Caki2 (cell line): Measurements from ENCODE around the gene TRAPPC3L. TPM values are rescaled to one million over a fixed set of nuclear protein-coding genes. Genes with fewer than 3 reads are reported as not detected.

ENCODE experiments used
- DNase-seq: peaks from one replicate; pipeline ENCODE4 v3.0.0-alpha.2; 2015; ENCODE audit warnings: low read depth
- in situ Hi-C: cut with HindIII; loops from 2 replicates; pipeline ENCODE4 v1.10.0; 2016; ENCODE audit warnings: low sequenced_read_pairs, low pct_unique_long_range_greater_than_20kb, mixed read lengths
- total RNA-seq: library from RNA; depleted of rRNA; stranded (reverse); fragments of >200 nt; shearing (Covaris generic); gene quantifications from 2 replicates; pipeline ENCODE4 v1.2.3, GENCODE V29; 2014; ENCODE audit warnings: low replicate concordance; rRNA removed

The TRAPPC3L gene
- total RNA-seq: not detected in 2 replicates

DNA sequence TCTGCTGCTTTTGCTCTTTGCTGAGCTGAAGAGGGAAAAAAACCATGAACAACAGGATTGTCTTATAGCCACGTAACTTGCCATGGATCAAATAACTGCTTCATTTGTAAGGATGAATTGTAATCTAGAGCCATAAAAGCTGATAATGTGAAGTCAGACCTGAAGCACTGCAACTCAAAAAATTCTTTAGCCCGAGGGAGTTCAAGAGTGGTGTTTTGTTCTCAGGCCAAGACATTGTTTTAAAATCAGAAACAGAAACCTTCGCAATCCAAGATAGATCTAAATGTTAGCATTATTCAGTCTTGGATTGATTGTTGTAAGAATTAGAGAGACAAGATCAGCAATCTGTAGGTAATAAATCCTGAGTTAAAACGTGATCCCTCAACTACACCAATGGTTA lies at the start of gene TRAPPC3L:
TRAPPC3L (minus strand) TSS at position 34 of the 400 bp plus-strand sequence. CDS start 170 bp downstream, outside the sequence.
- in situ Hi-C loops: no loop called here

GRCh38 chr6:116595247-116595646 lies 49.8 kb upstream of the TRAPPC3L start:
- in situ Hi-C loops: no loop called here
- no peak for DNase-seq

More for the DNA sequence above, at the start of gene TRAPPC3L:
- no peak for DNase-seq

DNA sequence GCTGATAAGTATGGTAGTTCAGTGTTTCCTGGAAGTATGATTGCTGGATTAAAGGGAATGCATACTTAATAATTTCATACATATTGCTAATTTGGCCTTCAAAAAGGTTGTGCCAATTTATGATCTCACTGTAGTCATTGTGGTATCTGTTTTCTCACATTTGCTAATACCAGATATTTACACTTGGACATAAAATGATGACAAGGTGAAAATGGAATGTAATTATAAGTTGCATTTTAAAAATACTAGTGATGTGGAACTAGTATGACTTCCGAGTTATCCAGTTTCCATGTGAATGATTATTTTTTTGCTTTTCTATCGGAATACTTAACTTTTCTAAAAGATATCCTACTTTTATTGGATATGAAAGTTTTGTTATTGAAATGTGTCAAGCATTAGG lies 41.3 kb upstream of the TRAPPC3L start:
- in situ Hi-C loops: no loop called here
- no peak for DNase-seq

GRCh38 chr6:116586276-116586675 lies 40.8 kb upstream of the TRAPPC3L start:
- in situ Hi-C loops: no loop called here
- no peak for DNase-seq

GRCh38 chr6:116580198-116580597 lies 34.7 kb upstream of the TRAPPC3L start:
- in situ Hi-C loops: no loop called here
- no peak for DNase-seq

- no peak for DNase-seq
- in situ Hi-C loops: no loop called here
Observed at GRCh38 chr6:116579143-116579542, 33.7 kb upstream of the TRAPPC3L start.

- in situ Hi-C loops: no loop called here
- DNase-seq: no peak
Observed at GRCh38 chr6:116578335-116578734, 32.9 kb upstream of the TRAPPC3L start.

DNA sequence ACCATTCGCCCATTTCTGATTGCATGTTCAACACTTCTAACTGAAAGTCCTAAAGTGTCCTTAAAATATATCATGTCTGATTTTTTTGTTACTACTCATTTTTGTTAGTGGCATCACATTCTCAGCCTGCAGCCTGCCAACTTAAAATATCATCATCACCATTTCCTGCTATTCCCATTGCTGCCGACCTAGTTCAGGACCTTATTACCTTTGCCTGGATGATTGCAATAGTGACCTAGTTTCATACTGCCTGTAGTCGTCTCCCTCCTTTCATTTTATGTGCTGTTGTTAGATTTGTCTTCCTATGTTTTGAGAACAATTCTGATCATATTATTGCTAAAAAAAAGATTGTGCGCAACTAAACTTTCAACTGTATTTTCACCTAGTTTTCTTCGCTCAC lies 32.0 kb upstream of the TRAPPC3L start:
- no peak for DNase-seq
- in situ Hi-C loops: no loop called here

DNA sequence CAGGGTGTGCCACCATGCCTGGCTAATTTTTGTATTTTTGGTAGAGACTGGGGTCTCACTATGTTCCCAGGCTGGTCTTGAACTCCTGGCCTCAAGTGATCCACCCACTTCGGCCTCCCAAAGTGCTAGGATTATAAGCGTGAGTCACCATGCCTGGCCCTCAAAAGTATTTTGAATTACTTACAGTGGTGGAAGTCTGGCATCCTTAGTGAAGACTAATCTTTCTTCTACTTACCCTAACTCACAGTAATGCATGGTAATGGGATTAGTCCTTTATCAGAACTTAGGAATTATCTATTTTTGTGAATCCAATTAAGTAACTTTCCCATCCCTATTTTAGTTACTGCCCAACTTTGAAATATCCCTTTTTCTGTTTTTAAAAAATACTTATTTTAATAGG lies 29.7 kb upstream of the TRAPPC3L start:
- DNase-seq: no peak
- in situ Hi-C loops: no loop called here

DNA sequence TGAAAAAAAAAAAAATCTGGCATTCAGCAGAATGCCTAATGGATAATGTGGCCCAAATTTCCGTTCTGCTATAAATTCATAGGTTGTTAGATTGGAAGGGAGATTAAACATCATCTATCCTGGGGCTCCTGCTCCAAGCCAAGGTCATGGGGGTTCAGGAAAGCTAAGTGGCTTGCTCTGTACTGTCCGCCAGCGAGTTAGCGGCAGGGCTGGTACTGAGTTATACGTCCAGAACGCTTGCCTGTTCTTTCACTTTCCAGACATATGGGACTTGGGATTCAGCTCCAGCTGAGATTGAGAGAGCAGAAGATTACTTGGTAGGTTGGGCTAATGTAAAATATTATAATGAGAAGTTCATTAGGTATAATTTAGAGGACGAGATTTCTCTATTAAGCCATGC lies 26.7 kb upstream of the TRAPPC3L start:
- peak; percentile 8 for DNase-seq
- in situ Hi-C loops: no loop called here

DNA sequence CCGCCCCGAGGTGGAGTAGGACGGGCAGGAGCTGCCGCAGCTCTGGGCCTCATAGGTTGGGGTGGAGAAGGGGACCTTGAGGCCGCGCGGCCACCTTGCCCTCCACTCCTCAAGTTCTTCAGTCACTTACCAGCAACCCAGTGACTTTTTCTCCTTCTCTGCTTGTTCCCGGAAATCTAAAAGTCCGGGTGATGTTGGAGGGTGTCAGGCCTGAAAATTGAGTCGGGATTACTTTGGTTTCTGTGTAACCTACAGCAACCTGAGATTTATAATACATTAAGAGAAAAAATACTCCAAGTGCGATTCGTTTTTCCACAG lies 26.2 kb upstream of the TRAPPC3L start:
- in situ Hi-C loops: no loop called here
- no peak for DNase-seq

DNA sequence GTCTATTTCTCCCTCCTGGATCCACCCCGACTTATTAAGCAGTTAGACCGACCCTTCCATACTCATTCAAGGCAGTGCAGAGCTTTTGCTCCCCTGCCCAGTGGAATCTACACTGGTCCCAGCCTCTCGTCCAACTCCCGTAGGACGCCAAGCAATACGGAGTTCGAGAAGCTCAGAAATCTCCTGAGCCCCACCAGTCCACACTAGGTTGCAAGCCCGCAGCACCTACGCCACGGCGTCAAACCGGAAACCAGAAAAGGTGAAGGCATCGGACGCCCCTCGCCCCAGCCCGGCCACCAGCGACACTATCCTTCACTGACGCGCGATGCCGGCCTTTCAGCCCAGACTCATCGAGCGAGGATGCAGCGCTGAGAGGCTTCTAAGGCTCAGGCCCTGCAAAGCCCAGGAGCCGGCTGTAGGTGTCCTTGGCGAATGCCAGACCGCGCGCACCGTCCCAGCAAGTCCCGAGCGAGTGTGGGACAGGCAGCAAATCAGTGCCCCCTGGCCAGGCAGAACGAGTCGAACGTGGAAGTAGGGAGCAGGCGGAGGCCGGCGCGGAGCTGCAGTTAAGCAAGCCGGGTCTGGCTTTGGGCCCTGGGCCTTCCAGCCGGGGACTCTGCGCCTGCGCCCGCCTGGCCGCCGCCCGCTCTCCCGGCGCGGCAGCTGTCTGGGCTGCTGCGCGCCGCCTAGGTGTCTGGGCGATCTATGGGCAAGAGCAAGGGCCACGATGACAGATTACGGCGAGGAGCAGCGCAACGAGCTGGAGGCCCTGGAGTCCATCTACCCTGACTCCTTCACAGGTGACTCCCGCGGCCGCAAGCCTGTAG lies 25.6 kb upstream of the TRAPPC3L start, which contains the start of gene RWDD1:
RWDD1 (plus strand) TSS at position 649 of the 827 bp plus-strand sequence; CDS start at position 728, 79 bp downstream.
- DNase-seq: peak; percentile 98
- in situ Hi-C loops: no loop called here

DNA sequence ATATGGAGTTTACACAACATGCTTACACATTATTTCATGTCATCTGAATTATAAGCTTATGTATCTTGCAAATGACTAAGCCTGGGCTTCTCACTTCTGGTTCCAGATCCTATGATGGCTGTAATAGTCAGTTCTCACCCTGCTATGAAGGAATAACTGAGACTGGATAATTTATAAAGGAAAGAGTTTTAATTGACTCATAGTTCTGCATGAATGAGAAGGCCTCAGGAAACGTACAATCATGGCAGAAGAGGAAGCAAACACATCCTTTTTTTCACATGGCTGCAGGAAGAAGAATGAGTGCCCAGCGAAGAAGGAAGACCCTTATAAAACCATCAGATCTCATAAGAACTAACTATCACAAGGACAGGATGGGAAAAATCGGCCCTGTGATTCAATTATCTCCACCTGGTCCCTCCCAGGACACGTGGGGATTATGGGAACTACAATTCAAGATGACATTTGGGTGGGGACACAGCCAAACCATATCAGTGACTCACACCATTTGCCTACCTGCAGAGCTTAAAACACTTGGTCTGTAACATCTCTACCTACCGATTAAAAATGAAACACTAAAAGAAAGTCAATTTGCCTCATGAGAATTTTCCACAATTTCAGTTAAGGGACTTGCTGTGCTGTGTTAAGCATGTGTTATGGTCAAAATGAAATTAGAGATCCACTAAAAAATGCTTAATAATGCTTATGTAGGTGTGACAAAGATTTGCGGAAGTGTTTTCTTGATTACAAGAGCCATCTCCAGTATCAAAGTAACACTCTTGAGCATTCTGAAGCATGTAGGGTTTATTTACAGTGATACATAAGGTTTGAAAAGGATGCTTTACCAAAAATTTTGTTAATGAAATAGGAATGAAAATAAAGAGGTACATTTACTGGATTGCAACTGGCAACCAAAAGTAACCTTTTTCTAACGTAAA lies 23.6 kb upstream of the TRAPPC3L start:
- in situ Hi-C loops: no loop called here
- peak; percentile 54 for DNase-seq

GRCh38 chr6:116568111-116568510 lies 22.6 kb upstream of the TRAPPC3L start:
- in situ Hi-C loops: no loop called here
- DNase-seq: no peak

- in situ Hi-C loops: no loop called here
Observed at GRCh38 chr6:116564921-116565872, 19.7 kb upstream of the TRAPPC3L start.

GRCh38 chr6:116564311-116564710 lies 18.8 kb upstream of the TRAPPC3L start:
- DNase-seq: no peak
- in situ Hi-C loops: no loop called here

More at GRCh38 chr6:116564921-116565872, 19.7 kb upstream of the TRAPPC3L start:
- no peak for DNase-seq

DNA sequence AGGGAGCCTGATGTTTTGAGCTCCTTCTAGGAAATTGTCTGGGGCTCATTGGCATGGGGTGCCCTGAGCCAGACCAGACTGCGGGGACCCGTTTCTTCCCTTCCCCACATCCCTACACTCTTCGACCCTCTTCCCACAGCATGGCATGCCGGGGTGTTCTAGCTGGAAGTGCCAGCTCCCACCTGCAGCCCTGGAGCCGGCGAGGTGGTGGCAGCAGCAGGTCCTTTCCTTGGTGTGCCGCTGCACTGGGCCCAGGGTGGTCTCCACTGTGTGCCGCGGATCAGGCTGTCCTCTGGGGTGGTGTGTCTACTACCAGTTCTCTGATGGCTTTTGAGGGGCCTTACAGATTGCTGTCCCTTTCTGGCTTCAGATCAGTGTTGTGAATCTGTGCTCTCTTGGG lies 18.3 kb upstream of the TRAPPC3L start:
- in situ Hi-C loops: no loop called here
- no peak for DNase-seq

- in situ Hi-C loops: no loop called here
- DNase-seq: no peak
Observed at GRCh38 chr6:116562614-116563013, 17.1 kb upstream of the TRAPPC3L start.
